Subcutaneous adipose tissue (tissue), 4 donors: Measurements from ENCODE around the gene ARID1B. TPM values are rescaled to one million over a fixed set of nuclear protein-coding genes. Genes with fewer than 3 reads are reported as not detected.

Source experiments
- total RNA-seq, 4 donors: library from RNA; depleted of rRNA; stranded (reverse); fragments of >200 nt; gene quantifications; one replicate each; pipeline ENCODE4 v1.1.0, GENCODE V29; 2016
- TF ChIP-seq, protein P1 (sequence below): fragments of 450-650 bp; IDR thresholded peaks from one replicate; pipeline ENCODE4 v1.5.1; 2016; ENCODE audit warnings: low read depth, mild to moderate bottlenecking, control low read depth, antibody characterized with exemption, moderate library complexity

Gene ARID1B
- total RNA-seq, 4 donors from 2014 or later: 93.8 to 137 (median 104) TPM

DNA sequence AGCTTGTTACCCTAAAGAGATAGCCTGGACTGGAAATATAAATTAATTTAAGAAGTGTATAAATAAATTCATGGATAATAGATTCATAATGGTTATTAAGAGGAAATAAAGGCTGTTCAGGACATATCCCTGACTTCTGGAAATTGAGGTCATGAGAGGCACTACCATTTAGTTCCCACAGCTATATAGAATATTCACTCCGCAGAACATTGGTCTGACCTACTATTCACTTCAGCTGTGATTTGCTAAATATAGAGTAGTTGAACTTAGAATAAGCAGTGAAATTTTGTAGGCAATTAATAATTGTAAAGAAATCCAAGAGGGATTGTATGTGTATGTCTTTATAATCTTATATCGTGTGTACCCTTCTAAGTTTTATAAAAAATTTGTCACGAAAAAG is 112.8 kb downstream of the ARID1B start:
- TF ChIP-seq, protein P1, sequence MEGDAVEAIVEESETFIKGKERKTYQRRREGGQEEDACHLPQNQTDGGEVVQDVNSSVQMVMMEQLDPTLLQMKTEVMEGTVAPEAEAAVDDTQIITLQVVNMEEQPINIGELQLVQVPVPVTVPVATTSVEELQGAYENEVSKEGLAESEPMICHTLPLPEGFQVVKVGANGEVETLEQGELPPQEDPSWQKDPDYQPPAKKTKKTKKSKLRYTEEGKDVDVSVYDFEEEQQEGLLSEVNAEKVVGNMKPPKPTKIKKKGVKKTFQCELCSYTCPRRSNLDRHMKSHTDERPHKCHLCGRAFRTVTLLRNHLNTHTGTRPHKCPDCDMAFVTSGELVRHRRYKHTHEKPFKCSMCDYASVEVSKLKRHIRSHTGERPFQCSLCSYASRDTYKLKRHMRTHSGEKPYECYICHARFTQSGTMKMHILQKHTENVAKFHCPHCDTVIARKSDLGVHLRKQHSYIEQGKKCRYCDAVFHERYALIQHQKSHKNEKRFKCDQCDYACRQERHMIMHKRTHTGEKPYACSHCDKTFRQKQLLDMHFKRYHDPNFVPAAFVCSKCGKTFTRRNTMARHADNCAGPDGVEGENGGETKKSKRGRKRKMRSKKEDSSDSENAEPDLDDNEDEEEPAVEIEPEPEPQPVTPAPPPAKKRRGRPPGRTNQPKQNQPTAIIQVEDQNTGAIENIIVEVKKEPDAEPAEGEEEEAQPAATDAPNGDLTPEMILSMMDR: no peak

DNA sequence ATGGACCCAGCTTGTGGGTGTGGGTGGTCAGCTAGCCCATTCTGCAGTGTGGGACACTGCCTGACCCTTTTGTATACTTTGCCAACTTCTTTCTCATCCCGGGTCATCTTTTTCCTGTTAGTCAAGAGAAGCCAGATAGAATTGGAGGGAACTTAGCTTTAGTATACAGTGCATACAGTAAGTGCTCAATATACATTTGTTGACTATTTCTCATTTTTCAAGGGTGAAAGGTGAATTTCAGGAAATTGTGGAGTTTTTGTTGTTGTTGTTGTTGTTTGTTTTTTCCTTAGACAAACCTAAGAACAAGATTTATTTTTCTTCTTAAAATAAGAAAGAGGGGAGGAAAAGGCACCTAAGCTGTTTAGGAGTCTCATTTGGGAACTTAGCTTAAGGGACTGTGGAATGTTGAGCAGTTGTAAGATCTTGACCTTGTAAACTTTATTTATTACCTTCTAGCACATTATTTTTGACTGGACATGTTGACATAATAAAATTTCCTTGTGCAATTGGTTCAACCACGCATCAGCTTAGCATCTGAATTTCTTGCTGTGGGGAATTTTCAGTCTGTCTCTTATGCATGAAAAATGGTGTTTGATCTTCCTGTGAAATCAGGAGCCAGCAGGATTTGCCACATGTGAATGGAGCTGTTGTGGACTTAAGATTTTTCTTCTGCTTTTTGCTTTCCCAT is 113.6 kb downstream of the ARID1B start:
- TF ChIP-seq, protein P1: no peak

DNA sequence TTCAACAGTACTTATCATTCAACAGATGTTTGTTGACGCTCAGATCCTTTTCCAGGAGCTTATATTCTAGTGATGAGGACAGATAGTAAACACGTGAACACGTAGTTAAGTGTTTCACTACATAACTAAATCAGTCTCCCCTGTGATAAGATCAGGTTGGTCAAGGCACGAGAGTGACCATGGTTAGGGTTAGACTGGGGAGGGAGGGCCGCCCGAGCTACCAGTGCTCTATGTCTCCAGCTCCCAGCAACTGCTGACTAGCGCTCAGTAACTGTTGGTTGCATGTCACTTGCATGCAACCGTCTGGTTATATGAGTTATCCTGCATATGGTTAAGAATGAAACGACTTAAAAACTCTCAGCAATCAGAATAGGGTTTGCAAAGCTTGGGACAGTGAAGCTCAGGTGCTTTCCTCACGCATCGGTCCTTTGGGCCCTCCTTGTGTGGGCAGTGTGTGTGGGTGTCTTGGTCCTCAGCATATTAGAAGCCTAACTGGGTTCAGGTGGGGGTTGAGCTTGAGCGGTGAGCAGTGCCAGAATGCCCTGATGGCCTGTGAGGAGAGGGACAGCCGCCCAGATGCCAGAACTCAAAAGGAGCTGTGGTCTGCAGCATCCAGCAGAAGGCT is 120.8 kb downstream of the ARID1B start:
- TF ChIP-seq, protein P1: no peak

DNA sequence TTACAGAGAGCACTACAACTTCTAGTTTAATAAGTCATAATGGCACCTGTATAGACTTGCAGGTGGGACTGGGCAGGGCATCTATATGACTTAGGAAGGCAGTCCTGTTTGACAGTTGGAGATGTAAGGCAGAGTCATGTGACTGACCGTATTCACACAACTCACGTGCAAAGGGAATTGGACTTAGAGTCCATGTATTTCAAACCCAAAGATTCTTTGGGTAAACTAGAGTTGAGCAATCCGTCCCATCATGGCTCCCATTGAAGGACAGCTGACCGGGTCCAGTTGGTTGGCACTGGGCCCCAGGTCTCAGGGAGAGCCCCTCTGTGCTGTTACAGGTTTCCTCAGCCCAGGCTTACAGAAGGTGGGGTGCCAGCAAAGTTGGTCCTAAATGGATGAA is 121.9 kb downstream of the ARID1B start:
- TF ChIP-seq, protein P1: no peak

DNA sequence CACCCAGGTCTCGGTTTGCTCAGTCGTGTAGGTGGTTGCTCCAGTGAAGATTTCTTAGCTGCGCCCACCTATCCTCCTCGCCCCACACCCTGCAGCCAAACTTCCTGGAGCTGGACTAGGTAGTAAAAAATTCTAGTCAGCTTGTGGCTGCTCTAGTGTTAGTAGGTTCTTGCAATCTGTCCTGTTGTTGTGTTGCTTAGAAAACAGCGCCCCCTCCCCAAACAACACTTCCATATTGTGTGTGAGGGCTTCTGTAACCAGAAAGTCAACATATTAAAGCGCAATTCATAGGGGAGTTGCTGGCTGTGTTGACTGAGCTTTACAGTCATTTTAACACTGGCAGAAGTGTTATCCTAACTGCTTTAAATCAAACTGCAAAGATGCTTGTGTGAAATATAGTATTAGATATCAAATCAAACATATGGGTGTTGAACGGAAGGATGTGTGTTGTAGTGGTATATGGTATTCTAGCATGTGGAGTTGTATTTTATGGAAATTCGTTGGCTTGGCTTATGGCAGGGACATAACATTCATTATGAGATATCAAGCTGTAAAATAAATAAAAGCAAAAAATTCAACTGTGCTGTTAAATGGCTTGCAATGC is 122.5 kb downstream of the ARID1B start:
- TF ChIP-seq, protein P1: no peak

DNA sequence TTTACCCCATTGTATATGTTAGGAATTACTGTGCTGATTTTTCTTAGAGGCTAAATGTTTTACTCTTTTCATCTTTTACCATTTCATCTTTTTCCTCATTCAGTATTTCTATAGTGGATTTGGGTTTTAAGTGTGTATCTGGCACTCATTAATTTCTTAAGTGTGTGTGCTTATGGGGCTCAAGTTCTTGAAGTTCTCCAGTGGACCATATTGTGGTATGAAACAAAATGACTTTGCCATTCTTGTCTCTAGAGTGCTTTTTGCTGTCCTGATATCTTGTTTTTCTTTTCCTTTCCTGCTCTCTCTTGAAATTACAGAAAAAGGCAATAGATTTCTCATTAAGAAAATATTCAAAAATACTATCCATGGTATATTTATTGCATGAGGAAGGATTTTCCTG is 123.1 kb downstream of the ARID1B start:
- TF ChIP-seq, protein P1: no peak

DNA sequence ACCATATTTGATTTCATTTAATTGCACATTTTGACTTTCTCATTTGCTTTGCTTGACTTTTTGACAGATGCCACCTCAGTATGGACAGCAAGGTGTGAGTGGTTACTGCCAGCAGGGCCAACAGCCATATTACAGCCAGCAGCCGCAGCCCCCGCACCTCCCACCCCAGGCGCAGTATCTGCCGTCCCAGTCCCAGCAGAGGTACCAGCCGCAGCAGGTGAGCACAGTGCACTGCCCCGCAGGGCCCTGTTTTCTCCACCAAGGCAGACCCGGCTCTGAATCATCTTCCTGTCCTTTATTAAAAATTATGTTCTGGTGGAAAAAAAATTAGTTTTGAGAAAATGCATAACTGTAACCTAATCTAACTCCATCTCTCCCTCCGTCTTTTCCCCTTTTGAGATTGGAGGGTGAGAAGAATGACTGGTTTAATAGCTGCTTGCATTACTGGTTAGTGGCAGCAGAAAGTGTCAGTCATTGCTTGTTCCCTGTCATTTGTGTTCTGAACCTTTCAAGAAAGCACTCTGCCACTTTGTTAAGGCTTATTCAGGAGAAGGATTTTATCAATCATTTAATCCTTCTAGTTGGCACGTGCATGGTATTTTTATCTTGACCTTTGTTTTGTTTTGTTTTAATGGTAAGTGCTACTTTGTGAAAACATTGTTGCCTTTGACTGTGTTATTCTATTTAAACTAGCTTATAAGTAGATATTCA is 124.3 kb downstream of the ARID1B start:
- TF ChIP-seq, protein P1: no peak
